LNCaP clone FGC (cell line): ENCODE measurements around the gene EPHA8.

Source experiments
- DNase-seq: peaks from one replicate; pipeline ENCODE4 v3.0.0-alpha.2; 2011; ENCODE audit warnings: low read depth
- H3K4me3 ChIP-seq: 2 replicates; pipeline ENCODE4 v1.5.1; 2011; ENCODE audit warnings: mild to moderate bottlenecking, low read depth, low read length, control low read depth
- CTCF ChIP-seq: IDR thresholded peaks from 2 replicates; pipeline ENCODE4 v1.5.1; 2012; ENCODE audit warnings: mild to moderate bottlenecking; ENCODE audit not compliant: control insufficient read depth, insufficient read depth; ENCODE audit errors: extremely low read depth

The EPHA8 gene

GRCh38 chr1:22535399-22535798, 27.9 kb upstream of the EPHA8 start:
- H3K4me3 ChIP-seq: no peak overlapping the region
- no peak for DNase-seq
- TF ChIP-seq CTCF: no peak

- H3K4me3 ChIP-seq: no peak overlapping the region
- TF ChIP-seq CTCF: no peak
- no peak for DNase-seq
These were observed 26.8 kb upstream of the EPHA8 start for GRCh38 chr1:22536506-22536905.

- no peak overlapping the region for H3K4me3 ChIP-seq
- TF ChIP-seq CTCF: no peak
- DNase-seq: no peak
These were observed 25.7 kb upstream of the EPHA8 start for GRCh38 chr1:22537441-22538139.

GRCh38 chr1:22539510-22540118, 23.7 kb upstream of the EPHA8 start:
- DNase-seq: no peak
- no peak for TF ChIP-seq CTCF
- no peak overlapping the region for H3K4me3 ChIP-seq

- no peak overlapping the region for H3K4me3 ChIP-seq
- no peak for TF ChIP-seq CTCF
- DNase-seq: no peak
These were observed 23.0 kb upstream of the EPHA8 start for GRCh38 chr1:22540337-22540736.

- H3K4me3 ChIP-seq: no peak overlapping the region
- DNase-seq: no peak
- TF ChIP-seq CTCF: no peak
These were observed 20.4 kb upstream of the EPHA8 start for GRCh38 chr1:22542886-22543285.

- TF ChIP-seq CTCF: no peak
These were observed 19.6 kb upstream of the EPHA8 start for GRCh38 chr1:22543679-22544078.

More at GRCh38 chr1:22543679-22544078, 19.6 kb upstream of the EPHA8 start:
- DNase-seq: no peak
- H3K4me3 ChIP-seq: no peak overlapping the region
